MCF 10A (cell line): ENCODE results near the gene DYNC1H1. TPM values are rescaled to one million over a fixed set of nuclear protein-coding genes. Genes with fewer than 3 reads are reported as not detected.

Experiments
- BruUV-seq: library from RNA; stranded (reverse); fragments of 400-500 nt; replicated peaks from 2 replicates; lab custom pipeline; 2021; lab: Mats Ljungman, UMichigan
- CTCF ChIA-PET: fragments of 300-600 bp; sonication (Branson Sonifier 250); formaldehyde crosslinking; extraction: SDS; loops from one replicate; lab custom pipeline; 2021; ENCODE audit warnings: antibody characterized with exemption, inconsistent platforms; lab: Yijun Ruan, JAX
- POLR2A ChIA-PET: fragments of 300-600, 350-650 bp; sonication (Branson Sonifier 250); formaldehyde crosslinking; extraction: SDS; loops from one replicate; lab custom pipeline; 2020; ENCODE audit warnings: antibody characterized with exemption, inconsistent platforms; lab: Yijun Ruan, JAX
- DNase-seq: peaks from one replicate; pipeline ENCODE4 v3.0.0-alpha.2; 2018; ENCODE audit not compliant: unreplicated experiment
- H3K27ac Mint-ChIP-seq: one replicate; pipeline ENCODE4 v1.8.0; 2022; ENCODE audit warnings: mild to moderate bottlenecking, low read depth, mixed read lengths; ENCODE audit not compliant: unreplicated experiment
- H3K27me3 Mint-ChIP-seq: one replicate; pipeline ENCODE4 v1.8.0; 2022; ENCODE audit warnings: mixed read lengths; ENCODE audit not compliant: insufficient read depth, unreplicated experiment
- H3K36me3 Mint-ChIP-seq: one replicate; pipeline ENCODE4 v1.8.0; 2022; ENCODE audit warnings: mild to moderate bottlenecking, moderate library complexity, mixed read lengths; ENCODE audit not compliant: insufficient read depth, unreplicated experiment
- H3K4me1 Mint-ChIP-seq: one replicate; pipeline ENCODE4 v1.8.0; 2022; ENCODE audit warnings: mixed read lengths; ENCODE audit not compliant: insufficient read depth, unreplicated experiment
- H3K4me3 Mint-ChIP-seq: one replicate; pipeline ENCODE4 v1.8.0; 2022; ENCODE audit warnings: mild to moderate bottlenecking, moderate library complexity, mixed read lengths; ENCODE audit not compliant: unreplicated experiment
- H3K9me3 Mint-ChIP-seq: one replicate; pipeline ENCODE4 v1.8.0; 2022; ENCODE audit warnings: mixed read lengths; ENCODE audit not compliant: unreplicated experiment
- CTCF ChIP-seq: fragments of 200-600 bp; IDR thresholded peaks from one replicate; pipeline ENCODE4 v1.8.0; 2022; ENCODE audit warnings: antibody characterized with exemption, mild to moderate bottlenecking; ENCODE audit not compliant: unreplicated experiment
- intact Hi-C: fragments of 100-400 bp; cut with micrococcal nuclease; formaldehyde crosslinking; loops from 2 replicates; pipeline ENCODE4 v1.14.1; 2022
- total RNA-seq: library from RNA; stranded (reverse); gene quantifications from 2 replicates; pipeline ENCODE4 v1.2.3, GENCODE V29; 2022

DYNC1H1 gene
- total RNA-seq, 1 experiment from 2014 or later: 704 TPM

- BruUV-seq: no TSS peak
- H3K9me3 Mint-ChIP-seq: no peaks in the 10 kb centered on the region
- no peak overlapping the region for H3K27ac Mint-ChIP-seq
- peaks cover 6% of the 10 kb centered on the region for H3K36me3 Mint-ChIP-seq
- ChIA-PET CTCF (interaction anchor here (0.5 to 4.1 kb wide), 34 partner anchors 8 to 1244 kb away, joined by 3 to 39 read pairs (median 4); no protein-coding TSS in a partner anchor), POLR2A (interaction anchor here (0.6 to 2.4 kb wide), 7 partner anchors 11 to 179 kb away, joined by 3 to 12 read pairs (median 5); no protein-coding TSS in a partner anchor)
- H3K4me1 Mint-ChIP-seq: peaks cover 37% of the 10 kb centered on the region
- H3K27me3 Mint-ChIP-seq: no peaks in the 10 kb centered on the region
- peak overlapping the region; percentile 38 for H3K4me3 Mint-ChIP-seq
- peak; percentile 88 for TF ChIP-seq CTCF
- peak; percentile 82 for DNase-seq
- intact Hi-C loops: loop anchor here (1.0 to 5.0 kb wide), 4 partner anchors 96 to 356 kb away; partner anchors contain the start of gene ZNF839
Measured at GRCh38 chr14:101961011-101961721, 3.2 kb upstream of the DYNC1H1 start.

GRCh38 chr14:101961746-101962502, 2.4 kb upstream of the DYNC1H1 start:
- intact Hi-C loops: loop anchor here (1.0 to 5.0 kb wide), 4 partner anchors 95 to 355 kb away; partner anchors contain the start of gene ZNF839
- Mint-ChIP-seq H3K4me3 (no peak overlapping the region), H3K27ac (no peak overlapping the region), H3K4me1 (peaks cover 37% of the 10 kb centered on the region), H3K36me3 (peaks cover 6% of the 10 kb centered on the region), H3K9me3 (no peaks in the 10 kb centered on the region), H3K27me3 (no peaks in the 10 kb centered on the region)
- CTCF ChIA-PET: interaction anchor here (0.5 to 4.1 kb wide), 26 partner anchors 9 to 1243 kb away, joined by 3 to 39 read pairs (median 4); no protein-coding TSS in a partner anchor
- POLR2A ChIA-PET: interaction anchor here (0.6 to 2.4 kb wide), 8 partner anchors 11 to 1773 kb away, joined by 3 to 12 read pairs (median 6); no protein-coding TSS in a partner anchor
- no peak for DNase-seq
- TF ChIP-seq CTCF: no peak
- no TSS peak for BruUV-seq

GRCh38 chr14:101962503-101962874, 1.9 kb upstream of the DYNC1H1 start:
- Mint-ChIP-seq H3K4me3 (no peak overlapping the region), H3K4me1 (peaks cover 37% of the 10 kb centered on the region), H3K27me3 (no peaks in the 10 kb centered on the region), H3K27ac (peak overlapping the region; percentile 51), H3K36me3 (peaks cover 6% of the 10 kb centered on the region), H3K9me3 (no peaks in the 10 kb centered on the region)
- intact Hi-C loops: loop anchor here (5.0 kb wide), 2 partner anchors 95 to 355 kb away; partner anchors contain the start of gene ZNF839
- ChIA-PET POLR2A (interaction anchor here (0.6 to 2.4 kb wide), 5 partner anchors 10 to 1774 kb away, joined by 4 to 12 read pairs (median 8); no protein-coding TSS in a partner anchor), CTCF (interaction anchor here (0.6 to 4.1 kb wide), 10 partner anchors 9 to 509 kb away, joined by 3 to 39 read pairs (median 10); no protein-coding TSS in a partner anchor)
- peak; percentile 89 for DNase-seq
- BruUV-seq: no TSS peak
- TF ChIP-seq CTCF: no peak
